ENCODE results near the gene SEL1L. TPM values are rescaled to one million over a fixed set of nuclear protein-coding genes. Genes with fewer than 3 reads are reported as not detected.
"Not testable (repeated sequence)": the region's sequence is repeated elsewhere in the genome, so short reads cannot be mapped to it uniquely, and the experiment has no call there.

SEL1L gene
- polyA plus RNA-seq, 5 donors = 35.1 to 73.9 (median 64.7) TPM

GRCh38 chr14:81478446-81478845 is 55.2 kb downstream of the SEL1L start:
- no peak for DNase-seq

- no peak for DNase-seq
Observed at GRCh38 chr14:81476816-81477215, 56.8 kb downstream of the SEL1L start.

GRCh38 chr14:81474685-81475324 is 58.8 kb downstream of the SEL1L start:
- no peak for DNase-seq

GRCh38 chr14:81474148-81474492 is 59.5 kb downstream of the SEL1L start:
- no peak for DNase-seq

GRCh38 chr14:81473456-81474147 is 60.1 kb downstream of the SEL1L start:
- DNase-seq = no peak

GRCh38 chr14:81472096-81472800 is 61.4 kb downstream of the SEL1L start:
- DNase-seq = no peak

- DNase-seq = no peak
Observed at GRCh38 chr14:81471062-81471461, 62.6 kb downstream of the SEL1L start.

- not testable (repeated sequence) for DNase-seq
Observed at GRCh38 chr14:81470557-81470826, 63.2 kb downstream of the SEL1L start.

- DNase-seq = no peak
Observed at GRCh38 chr14:81466854-81467253, 66.8 kb downstream of the SEL1L start.

- DNase-seq = no peak
Observed at GRCh38 chr14:81465507-81466228, 68.0 kb downstream of the SEL1L start.

- DNase-seq = not testable (repeated sequence)
Observed at GRCh38 chr14:81465003-81465392, 68.7 kb downstream of the SEL1L start.

GRCh38 chr14:81464253-81465002 is 69.2 kb downstream of the SEL1L start:
- peak in 1 of 2 donors; percentile 68 for DNase-seq

GRCh38 chr14:81462356-81462755 is 71.3 kb downstream of the SEL1L start:
- DNase-seq = not testable (repeated sequence)

- no peak for DNase-seq
Observed at GRCh38 chr14:81459912-81460311, 73.7 kb downstream of the SEL1L start.

- DNase-seq = no peak
Observed at GRCh38 chr14:81458352-81458751, 75.3 kb downstream of the SEL1L start.

- DNase-seq = no peak
Observed at GRCh38 chr14:81455390-81455789, 78.3 kb downstream of the SEL1L start.

- DNase-seq = no peak
Observed at GRCh38 chr14:81454572-81455218, 79.0 kb downstream of the SEL1L start.

GRCh38 chr14:81453166-81453766 is 80.4 kb downstream of the SEL1L start:
- no peak for DNase-seq

GRCh38 chr14:81452341-81453133 is 81.1 kb downstream of the SEL1L start:
- DNase-seq = no peak

- DNase-seq = no peak
Observed at GRCh38 chr14:81450976-81451375, 82.7 kb downstream of the SEL1L start.
